ENCODE data around the gene C11orf16. TPM values are rescaled to one million over a fixed set of nuclear protein-coding genes. Genes with fewer than 3 reads are reported as not detected.
A peak's percentile ranks its signal among the peaks of the same experiment; 100 is the strongest.

Gene C11orf16
- polyA plus RNA-seq, 1 of the 3 experiments (the other 2 are of a cell fraction) = not detected

DNA sequence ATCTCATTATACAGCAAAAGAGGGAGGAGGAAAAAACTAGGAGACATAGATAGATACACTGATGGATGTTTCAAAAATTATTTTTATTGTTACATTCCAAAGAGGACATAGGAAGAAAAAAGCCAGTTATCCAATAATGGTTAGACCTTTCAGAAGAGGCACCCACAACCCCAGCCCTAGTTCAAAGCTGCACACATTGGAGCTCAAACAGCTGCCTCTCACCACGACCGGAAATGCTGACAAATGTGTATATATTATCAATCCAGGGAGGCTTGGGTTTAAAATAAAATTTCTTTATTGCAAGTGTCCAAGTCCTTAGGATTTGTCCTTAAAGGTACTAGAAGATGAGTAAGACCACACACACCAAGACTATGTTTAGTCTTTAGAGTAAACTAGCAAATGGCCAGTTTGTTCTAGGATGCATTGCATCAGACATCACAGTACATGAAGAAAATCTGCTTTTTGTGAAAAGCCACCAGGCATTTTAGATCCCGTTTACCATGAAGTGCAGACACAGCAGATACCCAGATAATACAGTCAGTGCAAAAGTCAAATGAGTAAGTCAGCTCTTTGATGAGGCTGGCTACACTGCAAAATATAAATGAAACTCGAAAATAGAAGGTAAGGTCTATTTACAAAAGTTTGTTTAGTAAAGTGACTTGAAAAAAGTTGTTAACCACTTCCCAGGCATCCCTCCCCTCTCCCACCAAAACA lies 14.6 kb upstream of the C11orf16 start:
- Histone ChIP-seq H3K79me2 (ENCODE audit: insufficient read depth) (no peaks in the 10 kb centered on the region), H3K36me3 (replicated peaks in 1 of 2; ENCODE audit: control insufficient read depth in 1 of 2, insufficient read depth in 2 of 2, low read length in 1 of 2) (peaks cover 29 to 39% of the 10 kb centered on the region in 2 experiments), H3K4me1 (ENCODE audit: control insufficient read depth in 1 of 2, insufficient read depth in 2 of 2, low read depth in 1 of 2, low read length in 1 of 2) (no peaks in the 10 kb centered on the region; a peak in 1 of 4 replicates), H3K9me2 (no peaks in the 10 kb centered on the region), H3F3A (replicated peaks; ENCODE audit: insufficient read depth) (no peaks in the 10 kb centered on the region), H3K27ac (ENCODE audit: low read depth in 2 of 2, low read length in 1 of 2) (no peak overlapping the region), H3K4me3 (ENCODE audit: low read depth in 2 of 2, low read length in 1 of 2) (no peak overlapping the region), H3K27me3 (ENCODE audit: insufficient read depth) (no peaks in the 10 kb centered on the region), H3K9ac (no peak overlapping the region), H3K9me3 (no peaks in the 10 kb centered on the region), H2AFZ (ENCODE audit: low read depth) (no peak overlapping the region), H3K4me2 (no peak overlapping the region), H4K20me1 (ENCODE audit: insufficient read depth) (no peaks in the 10 kb centered on the region)
- DNase-seq = no peak
- POLR2A ChIA-PET = no interaction called here
- WGBS (ENCODE audit: low lambda C conversion rate) = 85% methylated on average over 4 of the region's 4 CpGs
- TF ChIP-seq MXI1 (IDR thresholded peaks at IDR 0.05; ENCODE audit: low read depth, low read length) (no peak), RXRA (IDR thresholded peaks at IDR 0.05; ENCODE audit: borderline replicate concordance, low read depth) (no peak), JUND (IDR thresholded peaks at IDR 0.05) (no peak), FOSL2 (IDR thresholded peaks at IDR 0.05; ENCODE audit: borderline replicate concordance, low read depth) (no peak)
- TF ChIP-seq, protein P1, sequence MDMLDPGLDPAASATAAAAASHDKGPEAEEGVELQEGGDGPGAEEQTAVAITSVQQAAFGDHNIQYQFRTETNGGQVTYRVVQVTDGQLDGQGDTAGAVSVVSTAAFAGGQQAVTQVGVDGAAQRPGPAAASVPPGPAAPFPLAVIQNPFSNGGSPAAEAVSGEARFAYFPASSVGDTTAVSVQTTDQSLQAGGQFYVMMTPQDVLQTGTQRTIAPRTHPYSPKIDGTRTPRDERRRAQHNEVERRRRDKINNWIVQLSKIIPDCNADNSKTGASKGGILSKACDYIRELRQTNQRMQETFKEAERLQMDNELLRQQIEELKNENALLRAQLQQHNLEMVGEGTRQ (IDR thresholded peaks at IDR 0.05; ENCODE audit: borderline replicate concordance, low read depth, low read length) = no peak
- TF ChIP-seq, protein P2, sequence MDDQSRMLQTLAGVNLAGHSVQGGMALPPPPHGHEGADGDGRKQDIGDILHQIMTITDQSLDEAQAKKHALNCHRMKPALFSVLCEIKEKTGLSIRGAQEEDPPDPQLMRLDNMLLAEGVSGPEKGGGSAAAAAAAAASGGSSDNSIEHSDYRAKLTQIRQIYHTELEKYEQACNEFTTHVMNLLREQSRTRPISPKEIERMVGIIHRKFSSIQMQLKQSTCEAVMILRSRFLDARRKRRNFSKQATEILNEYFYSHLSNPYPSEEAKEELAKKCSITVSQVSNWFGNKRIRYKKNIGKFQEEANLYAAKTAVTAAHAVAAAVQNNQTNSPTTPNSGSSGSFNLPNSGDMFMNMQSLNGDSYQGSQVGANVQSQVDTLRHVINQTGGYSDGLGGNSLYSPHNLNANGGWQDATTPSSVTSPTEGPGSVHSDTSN (IDR thresholded peaks at IDR 0.05) = no peak
- CTCF ChIA-PET = interaction anchor here (1.2 kb wide), 2 partner anchors 12 to 32 kb away, joined by 4 to 7 read pairs; no protein-coding TSS in a partner anchor

- CTCF ChIA-PET = interaction anchor here (0.9 to 2.9 kb wide), 3 partner anchors 17 to 164 kb away, joined by 3 to 12 read pairs (median 6); no protein-coding TSS in a partner anchor
- TF ChIP-seq SIN3A (IDR thresholded peaks at IDR 0.05; ENCODE audit: borderline replicate concordance, low read depth, low read length) (no peak), RAD21 (IDR thresholded peaks at IDR 0.05; ENCODE audit: low read length) (no peak), ELF1 (IDR thresholded peaks at IDR 0.05) (no peak)
- Histone ChIP-seq H2AFZ (ENCODE audit: low read depth) (peak within 1 kb of the TSS; percentile 36; the same call in 1 of the 2 replicates), H3K4me1 (ENCODE audit: control insufficient read depth in 1 of 2, insufficient read depth in 2 of 2, low read depth in 1 of 2, low read length in 1 of 2) (no peaks in the 10 kb centered on the region; a peak in 2 of 4 replicates), H4K20me1 (ENCODE audit: insufficient read depth) (no peaks in the 10 kb centered on the region), H3K79me2 (ENCODE audit: insufficient read depth) (no peaks in the 10 kb centered on the region; the same call in 1 of the 2 replicates), H3K4me2 (no peak within 1 kb of the TSS), H3K9me3 (no peaks in the 10 kb centered on the region), H3F3A (replicated peaks; ENCODE audit: insufficient read depth) (no peaks in the 10 kb centered on the region), H3K4me3 (ENCODE audit: low read depth in 2 of 2, low read length in 1 of 2) (no peak within 1 kb of the TSS), H3K27ac (ENCODE audit: low read depth in 2 of 2, low read length in 1 of 2) (peak within 1 kb of the TSS in 1 of 2 experiments; percentile 23; a peak in 1 of 4 replicates), H3K36me3 (replicated peaks in 1 of 2; ENCODE audit: control insufficient read depth in 1 of 2, insufficient read depth in 2 of 2, low read length in 1 of 2) (peaks cover 6 to 8% of the 10 kb centered on the region in 2 experiments), H3K9ac (no peak within 1 kb of the TSS), H3K27me3 (ENCODE audit: insufficient read depth) (no peaks in the 10 kb centered on the region), H3K9me2 (no peaks in the 10 kb centered on the region)
- POLR2A ChIA-PET = no interaction called here
- DNase-seq = no peak
- WGBS (ENCODE audit: low lambda C conversion rate) = 55% methylated on average over 5 of the region's 5 CpGs
Observed at GRCh38 chr11:8942518-8943066, 9.8 kb upstream of the C11orf16 start, which contains the start of gene ASCL3. TSS of gene ASCL3 (minus strand) at chr11:8943016. CDS start at chr11:8938161, 4,855 bp downstream.
